Chondrocyte (in vitro differentiated cells): ENCODE measurements around the gene DSCAM. TPM values are rescaled to one million over a fixed set of nuclear protein-coding genes. Genes with fewer than 3 reads are reported as not detected.

Experiments used
- DNase-seq: peaks from one replicate; pipeline ENCODE4 v3.0.0; 2021; ENCODE audit warnings: mixed read lengths, low spot score
- H3K27ac Mint-ChIP-seq: one replicate; pipeline ENCODE4 v1.8.0; 2021; ENCODE audit warnings: mild to moderate bottlenecking, moderate library complexity, mixed read lengths; ENCODE audit not compliant: unreplicated experiment
- H3K27me3 Mint-ChIP-seq: 2 replicates; pipeline ENCODE4 v1.8.0; 2021; ENCODE audit warnings: low read depth, mixed read lengths
- H3K36me3 Mint-ChIP-seq: 2 replicates; pipeline ENCODE4 v1.8.0; 2021; ENCODE audit warnings: low read depth, mixed read lengths
- H3K4me1 Mint-ChIP-seq: 2 replicates; pipeline ENCODE4 v1.8.0; 2021; ENCODE audit warnings: low read depth, mild to moderate bottlenecking, mixed read lengths
- H3K4me3 Mint-ChIP-seq: one replicate; pipeline ENCODE4 v1.8.0; 2021; ENCODE audit warnings: mild to moderate bottlenecking, moderate library complexity, mixed read lengths; ENCODE audit not compliant: unreplicated experiment
- H3K9me3 Mint-ChIP-seq: 2 replicates; pipeline ENCODE4 v1.8.0; 2021; ENCODE audit warnings: low read depth, mixed read lengths
- CTCF ChIP-seq: fragments of 200-600 bp; sonication (generic); IDR thresholded peaks from 2 replicates; pipeline ENCODE4 v1.5.0; 2021; ENCODE audit warnings: antibody characterized with exemption, mild to moderate bottlenecking, moderate library complexity
- total RNA-seq: library from RNA; stranded (reverse); gene quantifications from 3 replicates; pipeline ENCODE4 v1.2.1, GENCODE V29; 2021

DSCAM gene
- total RNA-seq, 1 donor from 2014 or later: not detected

GRCh38 chr21:40436261-40436660 lies 410.7 kb downstream of the DSCAM start:
- Mint-ChIP-seq H3K27me3 (no peaks in the 10 kb centered on the region), H3K4me1 (no peaks in the 10 kb centered on the region), H3K36me3 (no peaks in the 10 kb centered on the region), H3K9me3 (peaks cover 9% of the 10 kb centered on the region), H3K4me3 (no peak overlapping the region), H3K27ac (no peak overlapping the region)
- no peak for DNase-seq
- no peak for TF ChIP-seq CTCF

- H3K27ac Mint-ChIP-seq: no peak overlapping the region
- no peaks in the 10 kb centered on the region for H3K36me3 Mint-ChIP-seq
- no peak overlapping the region for H3K4me3 Mint-ChIP-seq
- H3K4me1 Mint-ChIP-seq: no peaks in the 10 kb centered on the region
- H3K27me3 Mint-ChIP-seq: no peaks in the 10 kb centered on the region
- peaks cover 12% of the 10 kb centered on the region for H3K9me3 Mint-ChIP-seq
- no peak for DNase-seq
- no peak for TF ChIP-seq CTCF
Measured at GRCh38 chr21:40433538-40433937, 413.4 kb downstream of the DSCAM start.

- no peak for DNase-seq
- Mint-ChIP-seq H3K27ac (no peak overlapping the region), H3K4me1 (no peaks in the 10 kb centered on the region), H3K4me3 (no peak overlapping the region), H3K36me3 (no peaks in the 10 kb centered on the region), H3K9me3 (peaks cover 14% of the 10 kb centered on the region), H3K27me3 (no peaks in the 10 kb centered on the region)
- TF ChIP-seq CTCF: no peak
Measured at GRCh38 chr21:40425981-40426380, 421.0 kb downstream of the DSCAM start.

GRCh38 chr21:40422896-40423635 lies 423.9 kb downstream of the DSCAM start:
- TF ChIP-seq CTCF: no peak
- Mint-ChIP-seq H3K4me1 (no peaks in the 10 kb centered on the region), H3K4me3 (no peak overlapping the region), H3K27me3 (no peaks in the 10 kb centered on the region), H3K9me3 (peaks cover 29% of the 10 kb centered on the region), H3K27ac (no peak overlapping the region), H3K36me3 (no peaks in the 10 kb centered on the region)
- no peak for DNase-seq

- H3K36me3 Mint-ChIP-seq: no peaks in the 10 kb centered on the region
- no peak overlapping the region for H3K4me3 Mint-ChIP-seq
- no peak overlapping the region for H3K27ac Mint-ChIP-seq
- peaks cover 35% of the 10 kb centered on the region for H3K9me3 Mint-ChIP-seq
- H3K27me3 Mint-ChIP-seq: no peaks in the 10 kb centered on the region
- no peaks in the 10 kb centered on the region for H3K4me1 Mint-ChIP-seq
- TF ChIP-seq CTCF: no peak
- no peak for DNase-seq
Measured at GRCh38 chr21:40421121-40421520, 425.8 kb downstream of the DSCAM start.
